Glutamatergic neuron (in vitro differentiated cells): ENCODE measurements around the gene TGFBRAP1. TPM values are rescaled to one million over a fixed set of nuclear protein-coding genes. Genes with fewer than 3 reads are reported as not detected.

ENCODE experiments used
- DNase-seq: peaks from one replicate; pipeline ENCODE4 v3.0.0; 2022
- H3K27ac Mint-ChIP-seq: one replicate; pipeline ENCODE4 v1.8.0; 2020; ENCODE audit warnings: mild to moderate bottlenecking, mixed read lengths, inconsistent platforms; ENCODE audit not compliant: unreplicated experiment
- H3K27me3 Mint-ChIP-seq: one replicate; pipeline ENCODE4 v1.8.0; 2020; ENCODE audit warnings: mild to moderate bottlenecking, moderate library complexity, mixed read lengths, inconsistent platforms; ENCODE audit not compliant: unreplicated experiment
- H3K36me3 Mint-ChIP-seq: one replicate; pipeline ENCODE4 v1.8.0; 2020; ENCODE audit warnings: mild to moderate bottlenecking, mixed read lengths, inconsistent platforms; ENCODE audit not compliant: unreplicated experiment
- H3K4me1 Mint-ChIP-seq: one replicate; pipeline ENCODE4 v1.8.0; 2020; ENCODE audit warnings: mild to moderate bottlenecking, low read depth, mixed read lengths, inconsistent platforms; ENCODE audit not compliant: unreplicated experiment
- H3K4me3 Mint-ChIP-seq: one replicate; pipeline ENCODE4 v1.8.0; 2020; ENCODE audit warnings: mild to moderate bottlenecking, mixed read lengths, inconsistent platforms; ENCODE audit not compliant: unreplicated experiment
- H3K9me3 Mint-ChIP-seq: one replicate; pipeline ENCODE4 v1.8.0; 2020; ENCODE audit warnings: mild to moderate bottlenecking, moderate library complexity, mixed read lengths, inconsistent platforms; ENCODE audit not compliant: unreplicated experiment
- total RNA-seq: library from RNA; stranded (reverse); fragmentation: NEBNext Ultra II Directional; extraction: Animal tissue kit (Norgen Biotek cat#: 25700); gene quantifications from one replicate; pipeline ENCODE4 v1.2.1, GENCODE V29; 2021; ENCODE audit not compliant: unreplicated experiment
- TF ChIP-seq, protein P1 (sequence below): fragments of 200-600 bp; sonication (generic); IDR thresholded peaks from one replicate; pipeline ENCODE4 v1.5.0; 2021; ENCODE audit not compliant: partially characterized antibody, unreplicated experiment

The TGFBRAP1 gene
- total RNA-seq, 1 donor from 2014 or later: 14.9 TPM

DNA sequence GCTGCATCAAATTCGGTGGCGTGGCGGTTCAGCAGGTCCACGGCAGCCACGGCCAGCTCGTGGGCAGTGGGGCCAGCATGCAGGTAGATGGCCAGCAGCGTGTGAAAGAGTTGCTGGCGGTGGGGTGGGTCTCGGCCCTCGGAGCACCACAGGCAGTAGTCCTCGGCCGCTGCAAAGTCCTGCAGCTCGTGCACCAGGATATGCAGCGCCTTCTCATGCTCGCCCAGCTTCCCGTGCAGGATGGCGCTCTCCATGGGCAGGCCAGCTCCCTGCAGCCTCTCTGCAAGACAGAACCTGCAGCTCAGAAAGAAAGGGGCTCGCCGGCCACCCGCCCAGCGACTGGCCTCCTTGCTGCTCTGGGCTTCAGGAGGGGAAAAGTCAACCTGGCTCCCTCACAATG lies 60.1 kb downstream of the TGFBRAP1 start:
- DNase-seq: no peak

DNA sequence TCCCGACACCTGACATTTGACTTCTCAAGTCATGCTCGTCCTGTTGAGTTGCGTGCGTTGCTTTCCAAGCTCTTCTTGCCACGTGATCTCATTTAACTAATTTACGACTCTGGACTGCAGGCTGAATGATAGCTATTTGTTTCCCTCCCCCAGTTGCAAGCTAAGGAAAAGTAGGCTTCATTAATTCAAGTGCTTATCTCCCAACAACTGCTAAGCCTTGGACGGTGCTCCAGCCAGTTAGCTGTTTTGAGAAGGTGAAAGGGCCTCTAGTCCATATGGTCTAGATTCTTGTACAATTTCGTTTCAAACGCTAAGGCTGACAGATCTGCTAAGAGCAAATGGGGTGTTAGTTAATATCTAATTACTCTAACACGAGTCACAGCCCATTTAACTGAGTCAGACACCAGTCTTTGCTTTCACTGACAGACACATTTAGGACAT lies 66.9 kb downstream of the TGFBRAP1 start:
- H3K27me3 Mint-ChIP-seq: no peaks in the 10 kb centered on the region
- H3K36me3 Mint-ChIP-seq: no peaks in the 10 kb centered on the region
- H3K27ac Mint-ChIP-seq: no peak overlapping the region
- H3K4me1 Mint-ChIP-seq: peaks cover 8% of the 10 kb centered on the region
- peak overlapping the region; percentile 46 for H3K4me3 Mint-ChIP-seq
- TF ChIP-seq, protein P1, sequence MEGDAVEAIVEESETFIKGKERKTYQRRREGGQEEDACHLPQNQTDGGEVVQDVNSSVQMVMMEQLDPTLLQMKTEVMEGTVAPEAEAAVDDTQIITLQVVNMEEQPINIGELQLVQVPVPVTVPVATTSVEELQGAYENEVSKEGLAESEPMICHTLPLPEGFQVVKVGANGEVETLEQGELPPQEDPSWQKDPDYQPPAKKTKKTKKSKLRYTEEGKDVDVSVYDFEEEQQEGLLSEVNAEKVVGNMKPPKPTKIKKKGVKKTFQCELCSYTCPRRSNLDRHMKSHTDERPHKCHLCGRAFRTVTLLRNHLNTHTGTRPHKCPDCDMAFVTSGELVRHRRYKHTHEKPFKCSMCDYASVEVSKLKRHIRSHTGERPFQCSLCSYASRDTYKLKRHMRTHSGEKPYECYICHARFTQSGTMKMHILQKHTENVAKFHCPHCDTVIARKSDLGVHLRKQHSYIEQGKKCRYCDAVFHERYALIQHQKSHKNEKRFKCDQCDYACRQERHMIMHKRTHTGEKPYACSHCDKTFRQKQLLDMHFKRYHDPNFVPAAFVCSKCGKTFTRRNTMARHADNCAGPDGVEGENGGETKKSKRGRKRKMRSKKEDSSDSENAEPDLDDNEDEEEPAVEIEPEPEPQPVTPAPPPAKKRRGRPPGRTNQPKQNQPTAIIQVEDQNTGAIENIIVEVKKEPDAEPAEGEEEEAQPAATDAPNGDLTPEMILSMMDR: no peak
- H3K9me3 Mint-ChIP-seq: no peaks in the 10 kb centered on the region
- no peak for DNase-seq

More for the DNA sequence above, 60.1 kb downstream of the TGFBRAP1 start:
- H3K4me1 Mint-ChIP-seq: peaks cover 6% of the 10 kb centered on the region
- TF ChIP-seq, protein P1: no peak
- no peak overlapping the region for H3K4me3 Mint-ChIP-seq
- peaks cover 2% of the 10 kb centered on the region for H3K27me3 Mint-ChIP-seq
- no peak overlapping the region for H3K27ac Mint-ChIP-seq
- no peaks in the 10 kb centered on the region for H3K36me3 Mint-ChIP-seq
- H3K9me3 Mint-ChIP-seq: no peaks in the 10 kb centered on the region

DNA sequence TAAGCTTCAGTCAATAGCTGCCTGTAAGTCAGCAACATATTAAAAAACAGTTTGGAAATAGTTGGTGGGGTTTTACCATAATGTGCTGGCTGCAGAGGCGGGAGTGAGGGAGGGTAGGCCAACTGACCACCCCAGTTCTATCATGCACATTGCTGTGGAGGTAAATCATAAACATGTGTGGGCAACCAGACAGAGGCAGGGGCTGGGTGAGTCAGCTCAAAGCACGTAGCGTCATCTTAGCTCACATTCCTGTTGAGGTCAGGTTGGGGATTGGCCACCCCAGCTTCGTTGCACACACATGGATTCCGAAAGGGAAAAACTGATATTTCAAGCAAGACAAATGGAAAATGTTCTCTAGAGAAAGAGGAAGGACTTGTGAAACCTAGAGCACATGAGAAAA lies 68.5 kb downstream of the TGFBRAP1 start:
- TF ChIP-seq, protein P1: no peak
- Mint-ChIP-seq H3K4me3 (no peak overlapping the region), H3K9me3 (no peaks in the 10 kb centered on the region), H3K27ac (no peak overlapping the region), H3K27me3 (peaks cover 2% of the 10 kb centered on the region), H3K4me1 (peaks cover 8% of the 10 kb centered on the region), H3K36me3 (no peaks in the 10 kb centered on the region)
- DNase-seq: no peak

DNA sequence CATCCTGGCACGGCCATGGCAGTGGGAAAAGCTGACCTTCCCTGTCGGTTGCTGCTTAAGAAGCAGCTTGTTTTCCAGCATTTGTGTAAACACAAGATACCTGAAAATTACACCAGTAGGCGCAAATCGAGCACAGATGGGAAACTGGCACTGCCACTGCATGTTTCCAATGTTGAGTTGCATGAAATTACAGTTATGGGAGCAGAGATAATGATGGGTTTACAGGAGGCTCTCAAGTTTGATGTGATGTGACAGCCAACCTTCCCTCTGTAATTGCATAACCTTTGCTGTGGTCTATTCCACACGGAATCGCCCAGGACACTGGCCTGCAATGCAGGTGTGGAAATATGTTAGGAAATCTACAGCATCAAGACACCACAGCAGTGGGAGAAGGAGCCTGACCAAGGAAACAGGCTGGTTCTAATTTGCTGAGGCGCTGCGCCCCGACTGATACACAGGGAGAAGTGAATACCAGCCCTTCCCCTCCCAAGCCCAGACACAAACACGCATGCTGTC lies 70.6 kb downstream of the TGFBRAP1 start:
- Mint-ChIP-seq H3K27ac (no peak overlapping the region), H3K4me3 (no peak overlapping the region), H3K9me3 (peaks cover 2% of the 10 kb centered on the region), H3K4me1 (peaks cover 8% of the 10 kb centered on the region), H3K27me3 (peaks cover 2% of the 10 kb centered on the region), H3K36me3 (no peaks in the 10 kb centered on the region)
- TF ChIP-seq, protein P1: no peak
- no peak for DNase-seq

DNA sequence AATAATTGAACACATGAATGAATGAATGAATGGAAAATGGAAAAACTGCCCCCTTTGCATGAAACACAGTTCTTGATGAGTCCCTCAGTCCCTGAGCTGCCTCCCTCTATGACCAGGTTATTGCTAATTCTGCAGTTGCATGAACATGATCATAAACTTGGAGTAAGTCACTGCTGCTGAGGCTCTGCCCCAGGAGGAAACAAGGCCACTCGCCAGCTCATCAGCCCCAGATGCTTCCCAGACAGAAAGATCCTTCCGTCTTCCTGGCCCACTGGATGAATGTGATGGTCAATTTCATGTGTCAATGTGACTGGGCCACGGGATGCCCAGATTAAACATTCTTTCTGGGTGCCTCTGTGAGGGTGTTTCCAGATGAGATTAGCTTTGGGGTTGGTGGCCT lies 71.6 kb downstream of the TGFBRAP1 start:
- TF ChIP-seq, protein P1: no peak
- Mint-ChIP-seq H3K4me3 (no peak overlapping the region), H3K27ac (no peak overlapping the region), H3K4me1 (peaks cover 4% of the 10 kb centered on the region), H3K9me3 (peaks cover 2% of the 10 kb centered on the region), H3K36me3 (no peaks in the 10 kb centered on the region), H3K27me3 (peaks cover 2% of the 10 kb centered on the region)
- DNase-seq: no peak
